Tibial artery (tissue), 4 donors: ENCODE measurements around the gene TSPAN16.
A peak's percentile ranks its signal among the peaks of the same experiment; 100 is the strongest.

Source experiments
- DNase-seq, 2 donors: peaks; one replicate each; pipeline ENCODE4 v3.0.0-alpha.2; 2019
- H3K27ac ChIP-seq, 2 donors: fragments of 200-600 bp; sonication (generic) in 1 of 2; 1 replicate in 1 of 2; 2 replicates in 1 of 2; pipeline ENCODE4 v1.5.1; 2018 to 2019; ENCODE audit warnings: mild to moderate bottlenecking in 1 of 2
- H3K27me3 ChIP-seq, 2 donors: fragments of 200-600 bp; sonication (generic) in 1 of 2; one replicate each; pipeline versions ENCODE4 v1.5.1 to v1.6.0; 2016 to 2019
- H3K36me3 ChIP-seq, 3 donors: fragments of 200-600 bp; sonication (generic) in 2 of 3; one replicate each; pipeline ENCODE4 v1.5.1; 2016 to 2019; ENCODE audit warnings: mild to moderate bottlenecking in 2 of 3
- H3K4me1 ChIP-seq, 4 donors: fragments of 200-600 bp; sonication (generic) in 2 of 4; 1 replicate in 3 of 4; 2 replicates in 1 of 4; pipeline ENCODE4 v1.5.1; 2016 to 2019
- H3K4me3 ChIP-seq, 2 donors: fragments of 200-600 bp; sonication (generic) in 1 of 2; 1 replicate in 1 of 2; 2 replicates in 1 of 2; pipeline ENCODE4 v1.5.1; 2018 to 2019; ENCODE audit warnings: mild to moderate bottlenecking in 2 of 2
- H3K9me3 ChIP-seq, 3 donors: fragments of 200-600 bp; sonication (generic) in 1 of 3; one replicate each; pipeline ENCODE4 v1.5.1; 2016 to 2019
- intact Hi-C: fragments of 100-400 bp; cut with DNase I; formaldehyde crosslinking; loops from one replicate; pipeline ENCODE4 v1.15.0; 2023; ENCODE audit warnings: low total_unique reads
- TF ChIP-seq, protein P1 (sequence below), 2 experiments: fragments of 200-600 bp in 1 of 2; fragments of 450-650 bp in 1 of 2; IDR thresholded peaks; one replicate each; pipeline ENCODE4 v1.5.1; 2017 to 2019; ENCODE audit warnings: antibody characterized with exemption in 2 of 2, mild to moderate bottlenecking in 1 of 2, moderate library complexity in 1 of 2

TSPAN16 gene

GRCh38 chr19:11295665-11296245 lies at the start of gene TSPAN16:
Gene TSPAN16, plus strand, starts transcription at chr19:11296160. Its CDS starts 138 bp downstream, at chr19:11296298.
- intact Hi-C loops, result loop anchor here (10.0 kb wide), 1 partner anchor 79 kb away; the partner anchor contains the start of gene SWSAP1
- peak within 1 kb of the TSS; percentile 56 to 61 for H3K27ac ChIP-seq

GRCh38 chr19:11246941-11247340 lies 49.0 kb upstream of the TSPAN16 start:
- intact Hi-C loops, result no loop called here
- Histone ChIP-seq H3K4me1 (peaks cover 0 to 14% (median 6%) of the 10 kb centered on the region in 4 donors), H3K36me3 (peaks cover 2 to 74% (median 44%) of the 10 kb centered on the region in 3 donors), H3K27me3 (no peaks in the 10 kb centered on the region), H3K27ac (peak overlapping the region; percentile 16 to 32), H3K4me3 (no peak overlapping the region), H3K9me3 (no peaks in the 10 kb centered on the region)
- DNase-seq, result no peak
- TF ChIP-seq, protein P1, sequence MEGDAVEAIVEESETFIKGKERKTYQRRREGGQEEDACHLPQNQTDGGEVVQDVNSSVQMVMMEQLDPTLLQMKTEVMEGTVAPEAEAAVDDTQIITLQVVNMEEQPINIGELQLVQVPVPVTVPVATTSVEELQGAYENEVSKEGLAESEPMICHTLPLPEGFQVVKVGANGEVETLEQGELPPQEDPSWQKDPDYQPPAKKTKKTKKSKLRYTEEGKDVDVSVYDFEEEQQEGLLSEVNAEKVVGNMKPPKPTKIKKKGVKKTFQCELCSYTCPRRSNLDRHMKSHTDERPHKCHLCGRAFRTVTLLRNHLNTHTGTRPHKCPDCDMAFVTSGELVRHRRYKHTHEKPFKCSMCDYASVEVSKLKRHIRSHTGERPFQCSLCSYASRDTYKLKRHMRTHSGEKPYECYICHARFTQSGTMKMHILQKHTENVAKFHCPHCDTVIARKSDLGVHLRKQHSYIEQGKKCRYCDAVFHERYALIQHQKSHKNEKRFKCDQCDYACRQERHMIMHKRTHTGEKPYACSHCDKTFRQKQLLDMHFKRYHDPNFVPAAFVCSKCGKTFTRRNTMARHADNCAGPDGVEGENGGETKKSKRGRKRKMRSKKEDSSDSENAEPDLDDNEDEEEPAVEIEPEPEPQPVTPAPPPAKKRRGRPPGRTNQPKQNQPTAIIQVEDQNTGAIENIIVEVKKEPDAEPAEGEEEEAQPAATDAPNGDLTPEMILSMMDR (IDR thresholded peaks at IDR 0.05), result no peak

More at GRCh38 chr19:11295665-11296245, at the start of gene TSPAN16:
- peak in 1 of 2 donors; percentile 28 for DNase-seq
- Histone ChIP-seq H3K4me1 (peaks cover 0 to 25% (median 12%) of the 10 kb centered on the region in 4 donors), H3K36me3 (no peaks in the 10 kb centered on the region), H3K27me3 (no peaks in the 10 kb centered on the region), H3K4me3 (no peak within 1 kb of the TSS), H3K9me3 (no peaks in the 10 kb centered on the region)
- TF ChIP-seq, protein P1 (IDR thresholded peaks at IDR 0.05), result no peak

DNA sequence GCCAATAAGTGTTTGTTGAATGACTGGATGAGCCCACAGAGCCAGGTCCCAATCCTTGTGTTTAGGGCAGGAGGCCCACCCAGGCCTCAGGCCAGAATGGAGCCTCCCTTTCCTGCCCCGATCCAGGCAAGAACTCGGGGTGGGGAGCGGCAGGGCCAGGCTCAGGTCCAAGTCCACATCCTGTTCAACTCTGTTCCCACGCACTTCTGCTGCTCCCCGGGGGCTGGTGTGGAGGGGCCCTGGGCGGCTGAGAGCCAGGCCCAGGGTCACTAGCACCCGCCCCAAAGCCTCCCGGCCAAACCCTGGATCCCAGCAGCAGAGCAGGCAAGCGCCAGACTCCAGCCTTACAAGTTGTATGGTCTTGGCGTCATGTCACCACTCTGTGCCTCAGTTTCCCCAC lies 48.6 kb upstream of the TSPAN16 start:
- peaks cover 6 to 74% (median 44%) of the 10 kb centered on the region in 3 donors for H3K36me3 ChIP-seq

GRCh38 chr19:11247934-11248333 lies 48.0 kb upstream of the TSPAN16 start:
- H3K27ac ChIP-seq, result peak overlapping the region; percentile 16 to 32

More for the DNA sequence above, 48.6 kb upstream of the TSPAN16 start:
- peak overlapping the region; percentile 16 to 32 for H3K27ac ChIP-seq
- no peak overlapping the region for H3K4me3 ChIP-seq
- intact Hi-C loops, result no loop called here
- TF ChIP-seq, protein P1 (IDR thresholded peaks at IDR 0.05), result no peak
- H3K27me3 ChIP-seq, result no peaks in the 10 kb centered on the region
- peaks cover 0 to 14% (median 6%) of the 10 kb centered on the region in 4 donors for H3K4me1 ChIP-seq
- peak; percentile 37 to 76 for DNase-seq
- no peaks in the 10 kb centered on the region for H3K9me3 ChIP-seq

GRCh38 chr19:11248852-11249251 lies 47.1 kb upstream of the TSPAN16 start:
- Histone ChIP-seq H3K4me3 (no peak overlapping the region), H3K9me3 (no peaks in the 10 kb centered on the region), H3K27me3 (no peaks in the 10 kb centered on the region), H3K4me1 (peaks cover 0 to 9% (median 4%) of the 10 kb centered on the region in 4 donors), H3K27ac (no peak overlapping the region), H3K36me3 (peaks cover 7 to 75% (median 47%) of the 10 kb centered on the region in 3 donors)
- intact Hi-C loops, result no loop called here
- TF ChIP-seq, protein P1 (IDR thresholded peaks at IDR 0.05), result no peak
- no peak for DNase-seq

More at GRCh38 chr19:11247934-11248333, 48.0 kb upstream of the TSPAN16 start:
- DNase-seq, result no peak
- H3K36me3 ChIP-seq, result peaks cover 7 to 74% (median 47%) of the 10 kb centered on the region in 3 donors
- no peaks in the 10 kb centered on the region for H3K9me3 ChIP-seq
- no peaks in the 10 kb centered on the region for H3K27me3 ChIP-seq
- H3K4me1 ChIP-seq, result peaks cover 0 to 14% (median 6%) of the 10 kb centered on the region in 4 donors
- intact Hi-C loops, result no loop called here
- no peak overlapping the region for H3K4me3 ChIP-seq
- TF ChIP-seq, protein P1 (IDR thresholded peaks at IDR 0.05), result no peak
